CD14-positive monocyte (primary cell): Measurements from ENCODE around the gene NR2C2AP. TPM values are rescaled to one million over a fixed set of nuclear protein-coding genes. Genes with fewer than 3 reads are reported as not detected.
A peak's percentile ranks its signal among the peaks of the same experiment; 100 is the strongest.

Experiments
- DNase-seq, 3 donors: peaks; one replicate each; pipeline ENCODE4 v3.0.0-alpha.2; 2011 to 2022
- H2AFZ ChIP-seq: 2 replicates; pipeline ENCODE4 v1.6.0; 2012; ENCODE audit warnings: mild to moderate bottlenecking, low read depth, low read length, inconsistent platforms; ENCODE audit not compliant: insufficient read depth, poor library complexity, severe bottlenecking
- H3K27ac ChIP-seq, 2 donors: 1 replicate in 1 of 2; 2 replicates in 1 of 2; pipeline ENCODE4 v1.5.1; 2012 to 2013; ENCODE audit warnings: low read length in 2 of 2, control low read depth in 1 of 2, inconsistent platforms in 1 of 2, low read depth in 1 of 2, mild to moderate bottlenecking in 1 of 2
- H3K27me3 ChIP-seq, 2 donors: one replicate each; pipeline versions ENCODE4 v1.6.0 to v1.6.1; 2011 to 2013; ENCODE audit warnings: low read length in 2 of 2; ENCODE audit not compliant: control insufficient read depth in 2 of 2, insufficient read depth in 2 of 2
- H3K36me3 ChIP-seq, 2 donors: replicated peaks in 1 of 2; 1 replicate in 1 of 2; 2 replicates in 1 of 2; pipeline versions ENCODE4 v1.5.1 to v1.6.1; 2012 to 2013; ENCODE audit warnings: low read length in 2 of 2, control low read depth in 1 of 2, inconsistent platforms in 1 of 2, mild to moderate bottlenecking in 1 of 2; ENCODE audit not compliant: insufficient read depth in 2 of 2, control insufficient read depth in 1 of 2
- H3K4me1 ChIP-seq, 2 donors: 1 replicate in 1 of 2; 2 replicates in 1 of 2; pipeline versions ENCODE4 v1.5.1 to v1.6.1; 2012 to 2013; ENCODE audit warnings: low read length in 2 of 2, control low read depth in 1 of 2, inconsistent platforms in 1 of 2, mild to moderate bottlenecking in 1 of 2, moderate library complexity in 1 of 2; ENCODE audit not compliant: insufficient read depth in 2 of 2, control insufficient read depth in 1 of 2
- H3K4me2 ChIP-seq: replicated peaks from 2 replicates; pipeline ENCODE3; 2012; ENCODE audit warnings: low read length, moderate library complexity, mild to moderate bottlenecking; ENCODE audit not compliant: poor library complexity, severe bottlenecking; ENCODE audit errors: extremely low read depth
- H3K4me3 ChIP-seq, 3 experiments: fragments of 200-600 bp in 1 of 3; sonication (generic) in 1 of 3; replicated peaks in 1 of 3; 1 replicate in 2 of 3; 2 replicates in 1 of 3; pipeline ENCODE4 v1.5.1; 2011 to 2013; ENCODE audit warnings: low read length in 3 of 3, mild to moderate bottlenecking in 3 of 3, control low read depth in 2 of 3, low read depth in 2 of 3, inconsistent platforms in 1 of 3, moderate library complexity in 1 of 3
- H3K79me2 ChIP-seq: 2 replicates; pipeline ENCODE4 v1.6.0; 2012; ENCODE audit warnings: mild to moderate bottlenecking, control low read depth, inconsistent platforms, low read length, moderate library complexity; ENCODE audit not compliant: insufficient read depth
- H3K9ac ChIP-seq: 2 replicates; pipeline ENCODE4 v1.6.0; 2017; ENCODE audit warnings: low read length, mild to moderate bottlenecking; ENCODE audit not compliant: insufficient read depth, poor library complexity, severe bottlenecking
- H3K9me3 ChIP-seq, 2 donors: replicated peaks in 1 of 2; 1 replicate in 1 of 2; 2 replicates in 1 of 2; pipeline versions ENCODE4 v1.5.1 to v1.6.1; 2012 to 2013; ENCODE audit warnings: low read length in 2 of 2, control low read depth in 1 of 2; ENCODE audit not compliant: control insufficient read depth in 1 of 2, insufficient read depth in 1 of 2
- H4K20me1 ChIP-seq: 2 replicates; pipeline ENCODE4 v1.6.0; 2012; ENCODE audit warnings: mild to moderate bottlenecking, low read length, control low read depth, moderate library complexity; ENCODE audit not compliant: insufficient read depth
- H3K27ac Mint-ChIP-seq, 7 donors: one replicate each; pipeline ENCODE4 v1.8.0; 2020; ENCODE audit warnings: mild to moderate bottlenecking in 7 of 7, mixed read lengths in 7 of 7, moderate library complexity in 6 of 7, inconsistent platforms in 2 of 7
- H3K27me3 Mint-ChIP-seq, 3 donors: one replicate each; pipeline ENCODE4 v1.8.0; 2021 to 2022; ENCODE audit warnings: low read depth in 3 of 3, mild to moderate bottlenecking in 3 of 3, mixed read lengths in 3 of 3, moderate library complexity in 3 of 3, inconsistent platforms in 1 of 3
- H3K36me3 Mint-ChIP-seq, 2 donors: one replicate each; pipeline ENCODE4 v1.8.0; 2020; ENCODE audit warnings: mixed read lengths in 2 of 2, inconsistent platforms in 1 of 2, mild to moderate bottlenecking in 1 of 2
- H3K4me1 Mint-ChIP-seq: one replicate; pipeline ENCODE4 v1.8.0; 2020; ENCODE audit warnings: mild to moderate bottlenecking, mixed read lengths
- H3K4me3 Mint-ChIP-seq, 2 donors: one replicate each; pipeline ENCODE4 v1.8.0; 2020; ENCODE audit warnings: mild to moderate bottlenecking in 2 of 2, mixed read lengths in 2 of 2, moderate library complexity in 1 of 2
- H3K9me3 Mint-ChIP-seq, 7 donors: one replicate each; pipeline ENCODE4 v1.8.0; 2020 to 2022; ENCODE audit warnings: mixed read lengths in 7 of 7, mild to moderate bottlenecking in 6 of 7, moderate library complexity in 6 of 7, inconsistent platforms in 2 of 7
- CTCF ChIP-seq: fragments of 200-600 bp; IDR thresholded peaks from one replicate; pipeline ENCODE4 v1.8.0; 2022; ENCODE audit warnings: antibody characterized with exemption, mild to moderate bottlenecking
- WGBS: methylation state at CpG from one replicate; pipeline ENCODE4 v1.1.5; 2013; ENCODE audit warnings: missing lambda C conversion rate; ENCODE audit not compliant: insufficient coverage; 5-methylcytosine and 5-hydroxymethylcytosine counted together
- intact Hi-C, 2 donors: fragments of 100-400 bp; cut with micrococcal nuclease; formaldehyde crosslinking; loops; one replicate each; pipeline versions ENCODE4 v1.15.0 to v1.15.1; 2023
- polyA plus RNA-seq, 3 donors: library from polyadenylated mRNA; depleted of rRNA in 1 of 3; unstranded in 2 of 3; stranded (reverse) in 1 of 3; fragments of 300-500 nt in 2 of 3; fragments of >200 nt in 1 of 3; fragmentation: Illumina TruSeq in 2 of 3; gene quantifications; 1 replicate in 2 of 3; 2 replicates in 1 of 3; pipeline ENCODE4 v1.2.3, GENCODE V29; 2012 to 2021

Gene NR2C2AP
- polyA plus RNA-seq, 3 donors, result 6.4 to 7.8 (median 6.4) TPM

- H3K9me3 ChIP-seq, result no peaks in the 10 kb centered on the region
- DNase-seq, result no peak
- H4K20me1 ChIP-seq, result no peaks in the 10 kb centered on the region
- peaks cover 32 to 49% (median 32%) of the 10 kb centered on the region in 3 donors for H3K27me3 Mint-ChIP-seq
- H3K79me2 ChIP-seq, result no peaks in the 10 kb centered on the region
- peaks cover 8 to 12% of the 10 kb centered on the region in 2 donors for H3K4me1 ChIP-seq
- peaks cover 0 to 2% (median 0%) of the 10 kb centered on the region in 7 donors for H3K9me3 Mint-ChIP-seq
- H3K27ac ChIP-seq, result no peak overlapping the region
- peaks cover 3 to 24% of the 10 kb centered on the region in 2 donors for H3K27me3 ChIP-seq
- H3K4me2 ChIP-seq, result no peak overlapping the region
- no peak overlapping the region for H3K27ac Mint-ChIP-seq
- no peak overlapping the region for H3K4me3 Mint-ChIP-seq
- H3K36me3 ChIP-seq, result no peaks in the 10 kb centered on the region
- H3K4me1 Mint-ChIP-seq, result peaks cover 6% of the 10 kb centered on the region
- 81% methylated on average over 3 of the region's 4 CpGs for WGBS
- H3K4me3 ChIP-seq, result no peak overlapping the region
- no peak overlapping the region for H2AFZ ChIP-seq
- TF ChIP-seq CTCF, result no peak
- no peaks in the 10 kb centered on the region for H3K36me3 Mint-ChIP-seq
- intact Hi-C loops, result loop anchor here in 1 of 2 donors (5.0 kb wide), 1 partner anchor 80 kb away; no protein-coding TSS in a partner anchor
- H3K9ac ChIP-seq, result no peak overlapping the region
Measured at GRCh38 chr19:19227217-19227616, 24.0 kb upstream of the NR2C2AP start.

GRCh38 chr19:19226663-19227062, 23.4 kb upstream of the NR2C2AP start:
- H3K9me3 ChIP-seq, result no peaks in the 10 kb centered on the region
- no peak overlapping the region for H3K9ac ChIP-seq
- intact Hi-C loops, result loop anchor here in 1 of 2 donors (5.0 kb wide), 1 partner anchor 79 kb away; no protein-coding TSS in a partner anchor

More at GRCh38 chr19:19226663-19227062, 23.4 kb upstream of the NR2C2AP start:
- H3K4me1 Mint-ChIP-seq, result peaks cover 6% of the 10 kb centered on the region
- H3K79me2 ChIP-seq, result no peaks in the 10 kb centered on the region
- H3K27me3 Mint-ChIP-seq, result peaks cover 32 to 48% (median 32%) of the 10 kb centered on the region in 3 donors
- TF ChIP-seq CTCF, result no peak
- peaks cover 8 to 12% of the 10 kb centered on the region in 2 donors for H3K4me1 ChIP-seq
- H3K27ac ChIP-seq, result no peak overlapping the region
- no peaks in the 10 kb centered on the region for H3K36me3 ChIP-seq
- no peaks in the 10 kb centered on the region for H4K20me1 ChIP-seq
- H3K36me3 Mint-ChIP-seq, result no peaks in the 10 kb centered on the region
- peaks cover 0 to 2% (median 0%) of the 10 kb centered on the region in 7 donors for H3K9me3 Mint-ChIP-seq
- no peak overlapping the region for H3K4me2 ChIP-seq
- DNase-seq, result no peak
- H3K27me3 ChIP-seq, result peaks cover 3 to 24% of the 10 kb centered on the region in 2 donors
- peak overlapping the region in 1 of 7 donors; percentile 49 for H3K27ac Mint-ChIP-seq
- no peak overlapping the region for H3K4me3 Mint-ChIP-seq
- 76% methylated on average over 10 of the region's 10 CpGs for WGBS
- H3K4me3 ChIP-seq, result no peak overlapping the region
- H2AFZ ChIP-seq, result no peak overlapping the region
